CD14-positive monocyte (primary cell): ENCODE measurements around the gene AHNAK2. TPM values are rescaled to one million over a fixed set of nuclear protein-coding genes. Genes with fewer than 3 reads are reported as not detected.

Source experiments
- DNase-seq, 3 donors: peaks; one replicate each; pipeline ENCODE4 v3.0.0-alpha.2; 2011 to 2022
- H2AFZ ChIP-seq: 2 replicates; pipeline ENCODE4 v1.6.0; 2012; ENCODE audit warnings: mild to moderate bottlenecking, low read depth, low read length, inconsistent platforms; ENCODE audit not compliant: insufficient read depth, poor library complexity, severe bottlenecking
- H3K27ac ChIP-seq, 2 donors: 1 replicate in 1 of 2; 2 replicates in 1 of 2; pipeline ENCODE4 v1.5.1; 2012 to 2013; ENCODE audit warnings: low read length in 2 of 2, control low read depth in 1 of 2, inconsistent platforms in 1 of 2, low read depth in 1 of 2, mild to moderate bottlenecking in 1 of 2
- H3K27me3 ChIP-seq, 2 donors: one replicate each; pipeline versions ENCODE4 v1.6.0 to v1.6.1; 2011 to 2013; ENCODE audit warnings: low read length in 2 of 2; ENCODE audit not compliant: control insufficient read depth in 2 of 2, insufficient read depth in 2 of 2
- H3K36me3 ChIP-seq, 2 donors: replicated peaks in 1 of 2; 1 replicate in 1 of 2; 2 replicates in 1 of 2; pipeline versions ENCODE4 v1.5.1 to v1.6.1; 2012 to 2013; ENCODE audit warnings: low read length in 2 of 2, control low read depth in 1 of 2, inconsistent platforms in 1 of 2, mild to moderate bottlenecking in 1 of 2; ENCODE audit not compliant: insufficient read depth in 2 of 2, control insufficient read depth in 1 of 2
- H3K4me1 ChIP-seq, 2 donors: 1 replicate in 1 of 2; 2 replicates in 1 of 2; pipeline versions ENCODE4 v1.5.1 to v1.6.1; 2012 to 2013; ENCODE audit warnings: low read length in 2 of 2, control low read depth in 1 of 2, inconsistent platforms in 1 of 2, mild to moderate bottlenecking in 1 of 2, moderate library complexity in 1 of 2; ENCODE audit not compliant: insufficient read depth in 2 of 2, control insufficient read depth in 1 of 2
- H3K4me2 ChIP-seq: replicated peaks from 2 replicates; pipeline ENCODE3; 2012; ENCODE audit warnings: low read length, moderate library complexity, mild to moderate bottlenecking; ENCODE audit not compliant: poor library complexity, severe bottlenecking; ENCODE audit errors: extremely low read depth
- H3K4me3 ChIP-seq, 3 experiments: fragments of 200-600 bp in 1 of 3; sonication (generic) in 1 of 3; replicated peaks in 1 of 3; 1 replicate in 2 of 3; 2 replicates in 1 of 3; pipeline ENCODE4 v1.5.1; 2011 to 2013; ENCODE audit warnings: low read length in 3 of 3, mild to moderate bottlenecking in 3 of 3, control low read depth in 2 of 3, low read depth in 2 of 3, inconsistent platforms in 1 of 3, moderate library complexity in 1 of 3
- H3K79me2 ChIP-seq: 2 replicates; pipeline ENCODE4 v1.6.0; 2012; ENCODE audit warnings: mild to moderate bottlenecking, control low read depth, inconsistent platforms, low read length, moderate library complexity; ENCODE audit not compliant: insufficient read depth
- H3K9ac ChIP-seq: 2 replicates; pipeline ENCODE4 v1.6.0; 2017; ENCODE audit warnings: low read length, mild to moderate bottlenecking; ENCODE audit not compliant: insufficient read depth, poor library complexity, severe bottlenecking
- H3K9me3 ChIP-seq, 2 donors: replicated peaks in 1 of 2; 1 replicate in 1 of 2; 2 replicates in 1 of 2; pipeline versions ENCODE4 v1.5.1 to v1.6.1; 2012 to 2013; ENCODE audit warnings: low read length in 2 of 2, control low read depth in 1 of 2; ENCODE audit not compliant: control insufficient read depth in 1 of 2, insufficient read depth in 1 of 2
- H4K20me1 ChIP-seq: 2 replicates; pipeline ENCODE4 v1.6.0; 2012; ENCODE audit warnings: mild to moderate bottlenecking, low read length, control low read depth, moderate library complexity; ENCODE audit not compliant: insufficient read depth
- H3K27ac Mint-ChIP-seq, 7 donors: one replicate each; pipeline ENCODE4 v1.8.0; 2020; ENCODE audit warnings: mild to moderate bottlenecking in 7 of 7, mixed read lengths in 7 of 7, moderate library complexity in 6 of 7, inconsistent platforms in 2 of 7
- H3K27me3 Mint-ChIP-seq, 3 donors: one replicate each; pipeline ENCODE4 v1.8.0; 2021 to 2022; ENCODE audit warnings: low read depth in 3 of 3, mild to moderate bottlenecking in 3 of 3, mixed read lengths in 3 of 3, moderate library complexity in 3 of 3, inconsistent platforms in 1 of 3
- H3K36me3 Mint-ChIP-seq, 2 donors: one replicate each; pipeline ENCODE4 v1.8.0; 2020; ENCODE audit warnings: mixed read lengths in 2 of 2, inconsistent platforms in 1 of 2, mild to moderate bottlenecking in 1 of 2
- H3K4me1 Mint-ChIP-seq: one replicate; pipeline ENCODE4 v1.8.0; 2020; ENCODE audit warnings: mild to moderate bottlenecking, mixed read lengths
- H3K4me3 Mint-ChIP-seq, 2 donors: one replicate each; pipeline ENCODE4 v1.8.0; 2020; ENCODE audit warnings: mild to moderate bottlenecking in 2 of 2, mixed read lengths in 2 of 2, moderate library complexity in 1 of 2
- H3K9me3 Mint-ChIP-seq, 7 donors: one replicate each; pipeline ENCODE4 v1.8.0; 2020 to 2022; ENCODE audit warnings: mixed read lengths in 7 of 7, mild to moderate bottlenecking in 6 of 7, moderate library complexity in 6 of 7, inconsistent platforms in 2 of 7
- CTCF ChIP-seq: fragments of 200-600 bp; IDR thresholded peaks from one replicate; pipeline ENCODE4 v1.8.0; 2022; ENCODE audit warnings: antibody characterized with exemption, mild to moderate bottlenecking
- WGBS: methylation state at CpG from one replicate; pipeline ENCODE4 v1.1.5; 2013; ENCODE audit warnings: missing lambda C conversion rate; ENCODE audit not compliant: insufficient coverage; 5-methylcytosine and 5-hydroxymethylcytosine counted together
- intact Hi-C, 2 donors: fragments of 100-400 bp; cut with micrococcal nuclease; formaldehyde crosslinking; loops; one replicate each; pipeline versions ENCODE4 v1.15.0 to v1.15.1; 2023
- polyA plus RNA-seq, 3 donors: library from polyadenylated mRNA; depleted of rRNA in 1 of 3; unstranded in 2 of 3; stranded (reverse) in 1 of 3; fragments of 300-500 nt in 2 of 3; fragments of >200 nt in 1 of 3; fragmentation: Illumina TruSeq in 2 of 3; gene quantifications; 1 replicate in 2 of 3; 2 replicates in 1 of 3; pipeline ENCODE4 v1.2.3, GENCODE V29; 2012 to 2021

Gene AHNAK2
- polyA plus RNA-seq, 3 donors: 0.01 TPM; not detected in 2

- H3K4me3 Mint-ChIP-seq: peak overlapping the region; percentile 71 to 73
These were observed 8.5 kb upstream of the AHNAK2 start for GRCh38 chr14:104986487-104987164.

More at GRCh38 chr14:104986487-104987164, 8.5 kb upstream of the AHNAK2 start:
- Mint-ChIP-seq H3K4me1 (peaks cover 13% of the 10 kb centered on the region), H3K36me3 (no peaks in the 10 kb centered on the region), H3K9me3 (peaks cover 0 to 2% (median 0%) of the 10 kb centered on the region in 7 donors), H3K27ac (peak overlapping the region in 5 of 7 donors; percentile 18 to 78 (median 70)), H3K27me3 (peaks cover 2 to 14% (median 8%) of the 10 kb centered on the region in 3 donors)
- H4K20me1 ChIP-seq: no peaks in the 10 kb centered on the region
- H3K4me3 ChIP-seq: peak overlapping the region in 2 of 3 experiments; percentile 42 to 77
- peaks cover 0 to 5% of the 10 kb centered on the region in 2 donors for H3K27me3 ChIP-seq
- DNase-seq: no peak
- no peaks in the 10 kb centered on the region for H3K36me3 ChIP-seq
- TF ChIP-seq CTCF: no peak
- H3K27ac ChIP-seq: no peak overlapping the region
- H3K4me2 ChIP-seq: peak overlapping the region; percentile 94
- H3K9ac ChIP-seq: peak overlapping the region; percentile 51
- intact Hi-C loops: loop anchor here (2.0 to 10.0 kb wide), 2 partner anchors 34 to 192 kb away; partner anchors contain the start of genes AKT1 (in 1 of the 2) and CDCA4 (in 1 of the 2)
- peak overlapping the region; percentile 91 for H2AFZ ChIP-seq
- H3K79me2 ChIP-seq: no peaks in the 10 kb centered on the region
- H3K4me1 ChIP-seq: peaks cover 17 to 23% of the 10 kb centered on the region in 2 donors
- WGBS: 74% methylated on average over 14 of the region's 19 CpGs
- no peaks in the 10 kb centered on the region for H3K9me3 ChIP-seq
